Keratinocyte (primary cell): ENCODE results near the gene LMBR1. TPM values are rescaled to one million over a fixed set of nuclear protein-coding genes. Genes with fewer than 3 reads are reported as not detected.
"Not testable (repeated sequence)": the region's sequence is repeated elsewhere in the genome, so short reads cannot be mapped to it uniquely, and the experiment has no call there.

ENCODE experiments used
- DNase-seq: peaks from one replicate; pipeline ENCODE4 v3.0.0-alpha.2; 2011; ENCODE audit warnings: low read depth, missing footprints, low spot score
- FAIRE-seq: peaks from 2 replicates; lab custom pipeline; 2011; peaks lifted over from hg19 to GRCh38; lab: Jason Lieb, UNC
- H2AFZ ChIP-seq: 2 replicates; pipeline ENCODE4 v1.6.0; 2012; ENCODE audit warnings: low read length, control low read depth, inconsistent platforms; ENCODE audit not compliant: control insufficient read depth
- H3K27ac ChIP-seq: 2 replicates; pipeline ENCODE4 v1.5.1; 2011; ENCODE audit warnings: low read length; ENCODE audit not compliant: control insufficient read depth, insufficient read depth
- H3K27me3 ChIP-seq: 3 replicates; pipeline ENCODE4 v1.6.0; 2011; ENCODE audit warnings: low read length; ENCODE audit not compliant: control insufficient read depth, insufficient read depth; ENCODE audit errors: extremely low read depth
- H3K36me3 ChIP-seq, 2 experiments: 2 replicates in 1 of 2; 3 replicates in 1 of 2; pipeline ENCODE4 v1.5.1; 2011; ENCODE audit warnings: low read length in 2 of 2, mild to moderate bottlenecking in 1 of 2; ENCODE audit not compliant: control insufficient read depth in 2 of 2, insufficient read depth in 2 of 2; ENCODE audit errors: extremely low read depth in 1 of 2
- H3K4me1 ChIP-seq: 3 replicates; pipeline ENCODE4 v1.5.1; 2011; ENCODE audit warnings: low read length; ENCODE audit not compliant: control insufficient read depth, insufficient read depth; ENCODE audit errors: extremely low read depth
- H3K4me2 ChIP-seq: 3 replicates; pipeline ENCODE4 v1.6.0; 2011; ENCODE audit warnings: low read depth, low read length; ENCODE audit not compliant: control insufficient read depth, insufficient read depth; ENCODE audit errors: extremely low read depth
- H3K4me3 ChIP-seq, 3 experiments: fragments of 200-600 bp in 1 of 3; sonication (generic) in 1 of 3; 2 replicates in 2 of 3; 3 replicates in 1 of 3; pipeline ENCODE4 v1.5.1; 2011 to 2016; ENCODE audit warnings: low read length in 3 of 3, mild to moderate bottlenecking in 3 of 3, control low read depth in 2 of 3, inconsistent platforms in 1 of 3, low read depth in 1 of 3, mixed read lengths in 1 of 3, mixed run types in 1 of 3, moderate library complexity in 1 of 3; ENCODE audit not compliant: control insufficient read depth in 2 of 3, insufficient read depth in 2 of 3; ENCODE audit errors: extremely low read depth in 1 of 3
- H3K79me2 ChIP-seq: 2 replicates; pipeline ENCODE4 v1.6.0; 2012; ENCODE audit warnings: low read length; ENCODE audit not compliant: control insufficient read depth, insufficient read depth
- H3K9ac ChIP-seq: 3 replicates; pipeline ENCODE4 v1.6.0; 2011; ENCODE audit warnings: low read length; ENCODE audit not compliant: control insufficient read depth, insufficient read depth; ENCODE audit errors: extremely low read depth
- H3K9me1 ChIP-seq: 3 replicates; pipeline ENCODE4 v1.6.0; 2011; ENCODE audit warnings: low read length; ENCODE audit not compliant: control insufficient read depth, insufficient read depth; ENCODE audit errors: extremely low read depth
- H3K9me3 ChIP-seq: 2 replicates; pipeline ENCODE4 v1.5.1; 2012; ENCODE audit warnings: low read depth, low read length; ENCODE audit not compliant: control insufficient read depth
- H4K20me1 ChIP-seq: 3 replicates; pipeline ENCODE4 v1.6.0; 2011; ENCODE audit warnings: low read length; ENCODE audit not compliant: control insufficient read depth, insufficient read depth; ENCODE audit errors: extremely low read depth
- CTCF ChIP-seq, 3 experiments: IDR thresholded peaks in 1 of 3; conservative IDR thresholded peaks in 1 of 3; optimal IDR thresholded peaks in 1 of 3; 2 replicates in 2 of 3; 3 replicates in 1 of 3; pipeline versions ENCODE3 to v1.5.1; 2011; ENCODE audit warnings: low read length in 3 of 3, mild to moderate bottlenecking in 3 of 3, moderate library complexity in 2 of 3, control low read depth in 1 of 3, inconsistent platforms in 1 of 3; ENCODE audit not compliant: insufficient read depth in 2 of 3; ENCODE audit errors: extremely low read depth in 1 of 3
- EZH2 ChIP-seq: IDR thresholded peaks from one replicate; pipeline ENCODE4 v1.6.1; 2012; ENCODE audit warnings: inconsistent platforms, mild to moderate bottlenecking, low read length, moderate library complexity
- dilution Hi-C: fragments of 300-500 bp; cut with MboI; formaldehyde crosslinking; loops from one replicate; pipeline ENCODE4 v1.7.0; 2020; ENCODE audit warnings: low sequenced_read_pairs; ENCODE audit not compliant: extremely low pct_ligation_motif_present
- polyA plus RNA-seq, 5 experiments: library from polyadenylated mRNA; depleted of rRNA in 3 of 5; stranded (reverse) in 3 of 5; stranded (forward) in 1 of 5; unstranded in 1 of 5; fragments of >200 nt; gene quantifications; 1 replicate in 1 of 5; 2 replicates in 3 of 5; 3 replicates in 1 of 5; pipeline versions ENCODE4 v1.2.1 to v1.2.3, GENCODE V29; 2011 to 2012; ENCODE audit warnings: missing spikeins in 2 of 5, low read depth in 1 of 5, low replicate concordance in 1 of 5

The LMBR1 gene
- polyA plus RNA-seq, 1 donor (not counting 4 experiments of a cell fraction or from before 2014, with no cell fraction given): 30.2 TPM

DNA sequence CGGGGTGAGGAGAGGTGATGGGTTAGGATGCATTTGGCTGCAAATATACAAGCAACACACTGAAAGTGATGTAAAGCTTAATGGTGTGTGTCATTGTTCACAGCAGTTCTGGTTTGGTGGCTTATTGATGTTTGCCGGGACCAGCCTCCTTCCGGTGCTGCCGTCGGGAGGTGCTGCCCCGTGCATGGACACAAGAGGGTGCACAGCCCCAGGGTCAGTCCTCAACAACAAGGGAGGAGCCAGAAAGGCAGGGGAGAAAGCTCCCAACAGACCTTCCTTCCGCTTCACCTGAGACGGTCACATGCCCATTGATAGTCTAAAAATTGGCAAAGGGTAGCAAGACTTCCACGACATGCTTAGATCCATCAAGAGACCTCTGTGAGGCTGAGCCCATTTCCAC, 242.9 kb downstream of the LMBR1 start:
- dilution Hi-C loops: no loop called here
- H3K36me3 ChIP-seq: no peaks in the 10 kb centered on the region
- no peak overlapping the region for H3K27ac ChIP-seq
- H3K9ac ChIP-seq: no peak overlapping the region
- H3K27me3 ChIP-seq: no peaks in the 10 kb centered on the region
- H3K4me2 ChIP-seq: no peak overlapping the region
- no peak overlapping the region for H3K4me3 ChIP-seq
- no peak for DNase-seq
- H3K79me2 ChIP-seq: no peaks in the 10 kb centered on the region
- H2AFZ ChIP-seq: no peak overlapping the region
- H3K9me3 ChIP-seq: no peaks in the 10 kb centered on the region
- H3K4me1 ChIP-seq: no peaks in the 10 kb centered on the region
- peak in 2 of 3 experiments; percentile 15 to 25 for TF ChIP-seq CTCF (optimal IDR thresholded peaks at IDR 0.05 in 1 of 3, IDR thresholded peaks at IDR 0.05 in 1 of 3, conservative IDR thresholded peaks at IDR 0.05 in 1 of 3; ENCODE audit: extremely low read depth in 1 of 3, insufficient read depth in 2 of 3, low read length in 3 of 3)
- TF ChIP-seq EZH2: no peak
- no peaks in the 10 kb centered on the region for H4K20me1 ChIP-seq
- FAIRE-seq: no peak
- H3K9me1 ChIP-seq: no peaks in the 10 kb centered on the region

- FAIRE-seq, H2AFZ ChIP-seq: not testable (repeated sequence)
These were observed 245.7 kb downstream of the LMBR1 start for GRCh38 chr7:156647330-156647729.

DNA sequence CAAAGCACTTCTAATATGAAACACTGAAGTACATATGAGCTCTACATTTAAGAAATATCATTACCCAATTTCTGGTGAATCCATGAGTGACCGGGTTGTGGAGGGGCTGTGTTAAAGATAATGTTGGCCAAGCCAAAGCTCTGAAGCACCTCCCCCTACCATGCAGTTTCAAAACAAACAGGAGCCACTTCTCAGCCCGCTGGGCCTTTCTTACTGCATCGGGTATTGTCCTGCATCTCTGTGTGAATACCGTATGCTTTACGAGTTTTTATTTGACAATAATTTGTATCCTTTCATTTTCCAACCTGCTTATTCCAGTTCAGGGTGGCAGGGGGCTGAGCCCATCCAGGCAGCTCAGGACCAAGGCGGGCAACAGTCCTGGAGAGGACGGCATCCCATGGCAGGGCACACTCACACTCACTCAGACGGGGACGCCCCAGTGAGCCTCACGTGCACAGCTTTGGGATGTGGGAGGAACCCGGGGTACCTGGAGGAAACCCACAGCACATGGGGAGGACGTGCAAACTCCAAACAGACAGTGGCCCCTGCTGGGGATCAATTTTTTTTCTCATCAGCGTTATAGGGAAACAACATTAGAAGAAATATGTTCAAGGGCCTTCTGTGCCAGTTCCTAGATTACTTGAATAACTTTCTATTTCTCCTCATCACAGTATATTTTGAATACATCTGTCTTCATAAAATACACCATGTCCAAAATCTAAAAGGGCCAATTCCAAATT, 250.5 kb downstream of the LMBR1 start:
- no peak overlapping the region for H2AFZ ChIP-seq

More at GRCh38 chr7:156647330-156647729, 245.7 kb downstream of the LMBR1 start:
- H3K36me3 ChIP-seq, H3K9me3 ChIP-seq, H4K20me1 ChIP-seq, H3K27ac ChIP-seq, H3K27me3 ChIP-seq, H3K4me2 ChIP-seq, H3K4me1 ChIP-seq, DNase-seq, H3K9me1 ChIP-seq, H3K9ac ChIP-seq, H3K79me2 ChIP-seq, dilution Hi-C loops, H3K4me3 ChIP-seq: not testable (repeated sequence)

More for the DNA sequence above, 250.5 kb downstream of the LMBR1 start:
- dilution Hi-C loops: no loop called here
- no peaks in the 10 kb centered on the region for H3K9me3 ChIP-seq
- peaks cover 3% of the 10 kb centered on the region for H3K4me1 ChIP-seq
- H3K27me3 ChIP-seq: no peaks in the 10 kb centered on the region
- no peak overlapping the region for H3K4me3 ChIP-seq
- no peak overlapping the region for H3K4me2 ChIP-seq
- H3K79me2 ChIP-seq: no peaks in the 10 kb centered on the region
- H3K27ac ChIP-seq: no peak overlapping the region
- DNase-seq: no peak
- no peaks in the 10 kb centered on the region for H4K20me1 ChIP-seq
- H3K36me3 ChIP-seq: no peaks in the 10 kb centered on the region
- TF ChIP-seq EZH2: no peak
- no peak for TF ChIP-seq CTCF (optimal IDR thresholded peaks at IDR 0.05 in 1 of 3, IDR thresholded peaks at IDR 0.05 in 1 of 3, conservative IDR thresholded peaks at IDR 0.05 in 1 of 3; ENCODE audit: extremely low read depth in 1 of 3, insufficient read depth in 2 of 3, low read length in 3 of 3)
- no peak overlapping the region for H3K9ac ChIP-seq
- FAIRE-seq: no peak
- H3K9me1 ChIP-seq: no peaks in the 10 kb centered on the region
